Chondrocyte (in vitro differentiated cells): ENCODE results near the gene KLK7. TPM values are rescaled to one million over a fixed set of nuclear protein-coding genes. Genes with fewer than 3 reads are reported as not detected.

Experiments used
- DNase-seq: peaks from one replicate; pipeline ENCODE4 v3.0.0; 2021; ENCODE audit warnings: mixed read lengths, low spot score
- H3K27ac Mint-ChIP-seq: one replicate; pipeline ENCODE4 v1.8.0; 2021; ENCODE audit warnings: mild to moderate bottlenecking, moderate library complexity, mixed read lengths; ENCODE audit not compliant: unreplicated experiment
- H3K27me3 Mint-ChIP-seq: 2 replicates; pipeline ENCODE4 v1.8.0; 2021; ENCODE audit warnings: low read depth, mixed read lengths
- H3K36me3 Mint-ChIP-seq: 2 replicates; pipeline ENCODE4 v1.8.0; 2021; ENCODE audit warnings: low read depth, mixed read lengths
- H3K4me1 Mint-ChIP-seq: 2 replicates; pipeline ENCODE4 v1.8.0; 2021; ENCODE audit warnings: low read depth, mild to moderate bottlenecking, mixed read lengths
- H3K4me3 Mint-ChIP-seq: one replicate; pipeline ENCODE4 v1.8.0; 2021; ENCODE audit warnings: mild to moderate bottlenecking, moderate library complexity, mixed read lengths; ENCODE audit not compliant: unreplicated experiment
- H3K9me3 Mint-ChIP-seq: 2 replicates; pipeline ENCODE4 v1.8.0; 2021; ENCODE audit warnings: low read depth, mixed read lengths
- CTCF ChIP-seq: fragments of 200-600 bp; sonication (generic); IDR thresholded peaks from 2 replicates; pipeline ENCODE4 v1.5.0; 2021; ENCODE audit warnings: antibody characterized with exemption, mild to moderate bottlenecking, moderate library complexity
- total RNA-seq: library from RNA; stranded (reverse); gene quantifications from 3 replicates; pipeline ENCODE4 v1.2.1, GENCODE V29; 2021

The KLK7 gene
- total RNA-seq, 1 donor from 2014 or later = not detected

- H3K27me3 Mint-ChIP-seq = peaks cover 60% of the 10 kb centered on the region
- no peaks in the 10 kb centered on the region for H3K9me3 Mint-ChIP-seq
- H3K36me3 Mint-ChIP-seq = peaks cover 2% of the 10 kb centered on the region
- DNase-seq = no peak
- H3K4me1 Mint-ChIP-seq = peaks cover 6% of the 10 kb centered on the region
- TF ChIP-seq CTCF = no peak
- no peak overlapping the region for H3K27ac Mint-ChIP-seq
- H3K4me3 Mint-ChIP-seq = no peak overlapping the region
These were observed 35.2 kb upstream of the KLK7 start for GRCh38 chr19:51018745-51019543.

- no peak for DNase-seq
- no peaks in the 10 kb centered on the region for H3K9me3 Mint-ChIP-seq
- H3K36me3 Mint-ChIP-seq = peaks cover 2% of the 10 kb centered on the region
- no peak overlapping the region for H3K27ac Mint-ChIP-seq
- H3K27me3 Mint-ChIP-seq = peaks cover 52% of the 10 kb centered on the region
- H3K4me3 Mint-ChIP-seq = peak overlapping the region; percentile 53
- H3K4me1 Mint-ChIP-seq = peaks cover 6% of the 10 kb centered on the region
- TF ChIP-seq CTCF = peak; percentile 56
These were observed 33.3 kb upstream of the KLK7 start for GRCh38 chr19:51016798-51017683.

GRCh38 chr19:51015691-51016267 is 32.1 kb upstream of the KLK7 start:
- no peak for TF ChIP-seq CTCF
- H3K27ac Mint-ChIP-seq = no peak overlapping the region
- peaks cover 6% of the 10 kb centered on the region for H3K4me1 Mint-ChIP-seq
- H3K36me3 Mint-ChIP-seq = peaks cover 2% of the 10 kb centered on the region
- no peaks in the 10 kb centered on the region for H3K9me3 Mint-ChIP-seq
- H3K4me3 Mint-ChIP-seq = no peak overlapping the region
- H3K27me3 Mint-ChIP-seq = peaks cover 53% of the 10 kb centered on the region
- no peak for DNase-seq

- H3K27ac Mint-ChIP-seq = no peak overlapping the region
- no peaks in the 10 kb centered on the region for H3K9me3 Mint-ChIP-seq
- no peak for DNase-seq
- H3K36me3 Mint-ChIP-seq = peaks cover 2% of the 10 kb centered on the region
- peaks cover 55% of the 10 kb centered on the region for H3K27me3 Mint-ChIP-seq
- no peak overlapping the region for H3K4me3 Mint-ChIP-seq
- TF ChIP-seq CTCF = no peak
- peaks cover 6% of the 10 kb centered on the region for H3K4me1 Mint-ChIP-seq
These were observed 30.5 kb upstream of the KLK7 start for GRCh38 chr19:51014242-51014641.

GRCh38 chr19:51012661-51013190 is 29.0 kb upstream of the KLK7 start:
- no peak overlapping the region for H3K27ac Mint-ChIP-seq
- H3K27me3 Mint-ChIP-seq = peaks cover 50% of the 10 kb centered on the region

More at GRCh38 chr19:51012661-51013190, 29.0 kb upstream of the KLK7 start:
- no peak for TF ChIP-seq CTCF
- Mint-ChIP-seq H3K4me3 (no peak overlapping the region), H3K36me3 (no peaks in the 10 kb centered on the region), H3K4me1 (peaks cover 6% of the 10 kb centered on the region), H3K9me3 (no peaks in the 10 kb centered on the region)
- DNase-seq = no peak
